SK-MEL-5 (cell line): ENCODE measurements around the gene RPH3AL. TPM values are rescaled to one million over a fixed set of nuclear protein-coding genes. Genes with fewer than 3 reads are reported as not detected.

ENCODE experiments used
- DNase-seq: peaks from one replicate; pipeline ENCODE4 v3.0.0-alpha.2; 2016; ENCODE audit warnings: low read depth, low spot score
- in situ Hi-C: cut with HindIII; loops from 2 replicates; pipeline ENCODE4 v1.10.0; 2016; ENCODE audit warnings: low sequenced_read_pairs, high pct_unique_total_duplicates, low pct_unique_long_range_greater_than_20kb
- total RNA-seq: library from RNA; depleted of rRNA; stranded (reverse); fragments of >200 nt; shearing (Covaris generic); gene quantifications from 2 replicates; pipeline ENCODE4 v1.2.3, GENCODE V29; 2014

The RPH3AL gene
- total RNA-seq, 1 experiment from 2014 or later = 2.4 TPM

DNA sequence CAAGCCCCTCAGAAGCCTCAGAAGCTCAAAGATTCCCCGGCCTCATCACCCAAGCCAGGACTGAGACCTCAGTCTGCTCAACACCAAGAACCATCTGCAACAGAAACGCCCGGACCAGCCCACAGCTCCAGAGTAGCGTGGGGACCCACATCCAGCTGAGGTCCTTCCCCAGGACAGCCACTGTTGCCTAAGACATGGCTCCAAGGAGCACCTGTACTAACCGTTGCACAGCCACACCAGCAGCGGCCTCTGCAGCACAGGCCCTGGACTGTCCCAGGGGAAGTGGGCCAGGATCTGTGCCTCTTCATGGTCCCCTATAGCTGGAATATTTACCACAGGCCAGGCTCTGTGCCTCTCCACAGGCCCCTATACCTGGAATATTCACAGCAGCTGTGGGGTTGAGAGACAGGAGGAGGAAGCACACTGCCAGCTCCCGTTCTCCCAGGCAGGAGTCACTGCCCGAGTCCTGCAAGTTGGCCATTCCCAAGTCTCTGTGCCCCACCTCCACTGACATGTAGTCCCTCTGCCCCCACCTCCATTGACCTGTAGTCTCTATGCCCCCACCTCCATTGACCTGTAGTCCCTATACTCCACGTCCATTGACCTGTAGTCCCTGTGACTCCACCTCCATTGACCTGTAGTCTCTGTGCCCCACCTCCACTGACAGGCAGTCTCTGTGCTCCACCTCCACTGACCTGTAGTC is 38.5 kb downstream of the RPH3AL start:
- in situ Hi-C loops = no loop called here
- DNase-seq = no peak

DNA sequence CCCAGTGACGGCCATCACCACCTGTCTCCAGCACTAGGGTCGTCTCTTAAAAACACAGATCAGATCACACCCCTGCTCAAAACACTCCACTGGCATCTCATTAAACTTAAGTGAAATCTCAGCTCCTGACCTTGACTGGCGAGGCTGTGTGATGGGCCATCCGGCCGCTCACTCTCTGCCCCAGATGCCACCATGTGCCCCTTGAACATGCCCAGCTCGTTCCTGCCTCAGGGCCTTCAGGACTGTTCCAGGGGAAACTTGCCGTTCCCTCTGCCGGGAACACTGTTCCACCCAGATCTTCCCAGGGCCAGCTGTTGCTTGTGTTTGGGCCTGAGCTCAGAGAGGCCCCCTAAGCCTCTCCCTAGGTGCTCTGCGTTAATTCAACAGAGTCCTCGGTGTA is 39.4 kb downstream of the RPH3AL start:
- DNase-seq = no peak
- in situ Hi-C loops = no loop called here

DNA sequence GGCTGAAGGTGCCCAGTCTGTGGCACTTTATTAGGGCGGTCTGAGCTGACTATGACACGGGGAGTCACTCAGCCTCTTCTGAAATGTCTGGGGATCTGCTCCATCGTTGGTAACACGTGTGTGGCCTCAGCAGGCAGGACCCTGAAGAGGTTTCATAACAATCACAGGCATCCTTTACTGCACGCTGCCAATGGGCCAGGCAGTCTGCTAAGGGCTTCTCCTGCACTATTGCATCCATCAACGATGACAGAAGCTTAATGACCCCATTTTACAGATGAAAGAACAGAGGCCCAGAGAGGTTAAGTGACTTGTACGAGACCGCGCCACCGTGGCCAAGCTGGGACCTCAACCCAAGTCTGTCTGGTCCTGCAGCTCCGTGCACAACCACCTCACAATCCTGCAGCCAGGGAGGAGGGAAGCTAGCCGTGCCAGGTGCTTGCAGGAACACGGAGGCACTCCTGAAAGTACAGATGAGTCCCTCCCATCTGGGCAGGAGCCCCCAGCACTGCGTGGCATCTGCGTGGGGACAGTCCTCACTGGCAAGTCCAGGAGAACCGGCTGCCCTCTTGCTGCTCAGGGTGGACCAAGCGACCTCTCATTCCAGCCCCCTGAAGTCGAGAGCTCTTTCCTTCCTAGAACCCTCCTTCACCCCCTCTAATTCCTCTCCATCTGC is 40.0 kb downstream of the RPH3AL start:
- DNase-seq = no peak
- in situ Hi-C loops = no loop called here

DNA sequence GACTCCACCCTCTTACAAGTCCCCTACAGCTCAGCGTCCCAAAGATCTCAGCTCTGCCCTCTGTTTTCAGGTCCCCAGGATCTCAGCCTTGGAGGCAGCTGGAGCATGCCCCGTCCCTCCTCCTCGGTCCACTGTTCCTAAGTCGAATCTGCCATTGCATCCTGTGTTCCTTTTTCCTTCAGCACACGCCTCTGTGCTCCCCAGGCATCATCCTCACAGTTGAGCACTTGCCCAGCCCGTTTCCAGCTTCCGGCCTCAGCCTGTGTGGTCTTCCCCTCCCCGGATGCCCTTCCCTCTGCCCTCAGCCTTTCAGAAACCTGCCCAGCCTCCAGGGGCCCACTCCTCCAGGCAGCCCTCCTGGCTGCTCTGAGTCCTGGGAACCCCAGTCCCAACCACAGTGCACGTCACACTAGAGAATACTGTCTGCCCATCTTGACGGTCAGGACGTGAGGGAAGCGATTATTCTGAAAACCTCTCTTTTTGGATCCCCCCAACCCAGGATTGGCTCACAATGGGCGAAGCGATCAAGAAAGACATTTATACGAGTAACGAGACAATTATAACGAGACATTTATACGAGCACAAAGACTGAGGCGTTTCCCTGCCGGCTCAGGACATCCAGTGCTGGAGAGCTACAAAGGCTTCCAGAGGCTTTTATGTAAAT is 41.4 kb downstream of the RPH3AL start:
- in situ Hi-C loops = no loop called here
- DNase-seq = no peak

DNA sequence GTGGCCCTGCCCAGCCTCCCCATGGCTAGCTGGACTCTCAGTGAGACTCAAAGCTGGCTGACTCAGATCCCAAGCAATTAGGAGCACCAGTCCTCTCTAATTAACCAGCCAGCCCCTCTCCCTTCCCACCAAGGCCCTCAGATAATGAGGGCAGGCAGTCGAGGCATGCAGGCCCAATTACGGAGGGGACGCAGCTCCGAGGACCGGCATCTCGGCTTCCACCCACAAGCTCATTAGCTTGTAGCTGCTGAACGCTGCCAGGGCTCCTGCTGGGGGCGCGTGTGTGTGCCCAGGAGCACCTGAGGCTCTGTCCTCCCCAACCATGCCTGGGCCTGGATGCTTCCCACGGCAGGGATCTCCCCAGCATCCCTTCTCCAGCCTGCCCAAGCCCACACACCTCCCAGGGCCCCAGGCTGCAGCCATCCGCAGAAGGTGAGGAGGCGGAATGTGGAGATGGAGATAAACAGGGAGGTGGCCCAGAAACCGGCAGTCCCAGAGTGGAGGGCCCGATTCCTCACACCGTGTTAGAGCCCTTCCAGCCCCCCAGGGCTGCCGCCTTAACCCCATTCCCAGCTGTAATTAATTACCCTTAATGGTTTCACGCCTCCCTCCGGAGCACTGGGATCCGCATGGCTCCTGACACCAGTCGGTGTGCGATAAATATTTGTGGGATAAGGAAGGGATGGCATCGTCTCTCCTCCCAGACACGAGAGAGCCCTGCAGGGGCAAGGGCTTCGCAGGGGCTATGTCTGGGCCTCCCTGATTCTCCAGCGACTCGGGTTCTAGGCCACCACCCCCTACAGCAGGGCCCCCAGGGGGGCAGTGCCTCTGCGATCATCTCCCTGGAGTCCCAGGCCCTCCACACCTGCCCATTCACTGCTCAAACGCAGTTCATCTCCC is 42.2 kb downstream of the RPH3AL start:
- in situ Hi-C loops = no loop called here
- DNase-seq = no peak

DNA sequence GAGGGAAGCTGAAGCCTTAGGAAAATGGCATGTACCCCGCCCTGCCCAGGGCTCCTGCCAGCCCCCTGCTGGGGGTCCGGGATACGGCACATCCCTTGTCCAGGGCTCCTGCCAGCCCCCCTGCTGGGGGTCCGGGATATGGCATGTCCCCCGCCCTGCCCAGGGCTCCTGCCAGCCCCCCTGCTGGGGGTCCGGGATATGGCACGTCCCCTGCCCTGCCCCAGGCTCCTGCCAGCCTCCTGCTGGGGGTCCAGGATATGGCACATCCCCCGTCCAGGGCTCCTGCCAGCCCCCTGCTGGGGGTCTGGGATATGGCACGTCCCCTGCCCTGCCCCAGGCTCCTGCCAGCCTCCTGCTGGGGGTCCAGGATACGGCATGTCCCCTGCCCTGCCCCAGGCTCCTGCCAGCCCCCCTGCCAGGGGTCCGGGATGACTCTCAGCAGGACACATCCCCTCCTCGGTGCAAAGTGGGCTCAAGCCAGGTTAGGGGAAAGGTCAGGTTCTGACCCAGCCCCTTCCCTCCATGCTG is 43.2 kb downstream of the RPH3AL start:
- peak; percentile 54 for DNase-seq
- in situ Hi-C loops = no loop called here

DNA sequence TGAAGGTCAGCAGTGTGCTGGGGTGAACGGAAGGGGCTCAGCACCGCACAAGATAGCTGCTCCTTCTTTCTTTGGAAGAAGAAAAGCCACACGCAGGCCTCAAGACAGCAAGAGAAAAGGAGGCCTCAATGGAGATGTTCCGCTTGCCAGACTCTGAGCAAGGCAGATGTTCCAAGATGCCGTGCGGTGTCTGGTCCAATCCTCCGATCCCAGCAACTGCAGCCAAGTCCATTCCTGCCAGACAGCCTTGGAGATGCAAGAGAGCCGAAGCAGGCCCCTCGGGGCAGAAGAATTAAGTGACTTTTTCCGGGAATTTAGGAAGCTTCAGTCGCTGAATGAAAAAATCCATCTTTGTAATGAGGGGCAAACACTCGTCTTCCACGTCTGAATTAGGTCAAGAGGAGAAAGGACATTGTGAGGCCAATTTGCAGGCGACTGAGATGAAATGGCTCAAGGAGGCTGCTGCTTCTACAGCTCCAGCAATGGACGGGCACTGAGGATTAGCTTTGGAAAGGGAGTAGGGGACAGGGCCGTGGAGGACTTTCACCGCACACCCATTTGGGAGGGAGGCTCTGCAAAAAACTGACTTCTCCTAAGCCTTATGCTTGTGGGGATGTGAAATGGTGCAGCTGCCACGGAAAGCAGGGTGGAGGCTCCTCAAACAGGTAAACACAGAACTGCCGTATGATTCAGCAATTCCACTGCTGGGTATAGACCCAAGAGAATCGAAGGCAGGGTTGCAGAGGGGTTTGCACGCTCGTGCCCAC is 44.7 kb downstream of the RPH3AL start:
- no peak for DNase-seq
- in situ Hi-C loops = no loop called here

DNA sequence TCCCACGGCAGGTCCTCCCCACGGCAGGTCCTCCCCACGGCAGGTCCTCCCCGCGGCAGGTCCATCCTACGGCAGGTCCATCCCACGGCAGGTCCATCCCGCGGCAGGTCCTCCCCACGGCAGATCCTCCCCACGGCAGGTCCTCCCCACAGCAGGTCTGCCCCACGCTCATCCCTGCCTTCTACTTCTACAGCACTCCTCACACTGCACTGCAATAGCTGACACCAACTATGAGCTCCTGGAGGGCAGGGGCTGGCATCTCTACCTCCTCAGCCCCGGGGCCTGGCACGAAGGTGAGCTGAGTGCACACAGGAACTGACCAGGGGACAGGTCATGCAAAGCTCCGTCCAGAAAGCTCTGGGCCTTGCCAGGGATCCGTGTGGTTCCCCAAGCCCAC is 45.3 kb downstream of the RPH3AL start:
- no peak for DNase-seq
- in situ Hi-C loops = no loop called here

DNA sequence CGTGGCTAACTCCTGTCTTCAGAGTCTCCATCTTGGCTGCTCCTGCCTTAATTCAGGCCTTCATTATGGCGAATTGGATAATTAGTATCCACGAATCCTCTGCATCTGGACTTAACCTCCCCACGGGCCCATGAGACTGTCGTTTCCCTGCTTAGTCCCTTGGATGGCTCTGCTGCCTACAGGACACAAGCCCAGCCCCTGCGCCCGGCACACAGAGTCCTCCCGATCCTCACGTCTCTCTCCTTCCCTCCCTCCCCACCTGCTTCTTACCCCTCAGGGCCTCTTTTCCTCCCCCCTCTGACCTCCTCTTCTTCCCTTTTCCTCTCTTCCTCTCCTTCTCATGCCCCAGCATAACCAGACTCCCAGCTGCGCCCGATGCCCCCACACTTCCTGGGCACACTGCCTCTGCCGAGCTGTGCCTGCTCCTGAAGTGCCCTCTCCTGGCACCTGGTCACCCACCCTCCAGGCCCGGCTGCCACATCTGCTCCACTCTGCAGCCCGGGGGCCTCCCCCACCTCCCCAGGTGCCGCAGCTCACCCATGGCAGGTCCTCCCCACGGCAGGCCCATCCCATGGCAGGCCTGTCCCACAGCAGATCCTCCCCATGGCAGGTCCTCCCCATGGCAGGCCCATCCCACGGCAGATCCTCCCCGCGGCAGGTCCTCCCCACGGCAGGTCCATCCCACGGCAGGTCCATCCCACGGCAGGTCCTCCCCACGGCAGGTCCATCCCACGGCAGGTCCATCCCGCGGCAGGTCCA is 45.9 kb downstream of the RPH3AL start:
- no peak for DNase-seq
- in situ Hi-C loops = no loop called here

DNA sequence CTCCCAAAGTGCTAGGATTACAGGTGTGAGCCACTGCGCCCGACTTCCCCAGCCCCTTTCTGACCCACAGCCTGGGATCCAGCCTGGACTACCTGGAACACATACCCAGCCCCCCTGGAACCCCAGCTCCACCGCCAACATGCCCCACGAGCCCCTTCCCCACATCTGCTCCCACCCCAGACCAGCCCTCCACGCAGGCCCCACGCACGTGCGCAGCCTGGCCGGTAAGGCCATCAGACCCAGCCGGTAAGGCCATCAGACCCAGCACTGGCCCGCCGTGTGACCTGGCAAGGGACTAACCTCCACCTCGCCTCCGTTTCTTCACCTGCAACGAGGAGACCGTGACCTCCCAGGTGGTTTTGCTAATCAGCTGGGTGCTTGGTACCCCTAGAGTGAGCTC is 46.5 kb downstream of the RPH3AL start:
- in situ Hi-C loops = no loop called here
- no peak for DNase-seq

DNA sequence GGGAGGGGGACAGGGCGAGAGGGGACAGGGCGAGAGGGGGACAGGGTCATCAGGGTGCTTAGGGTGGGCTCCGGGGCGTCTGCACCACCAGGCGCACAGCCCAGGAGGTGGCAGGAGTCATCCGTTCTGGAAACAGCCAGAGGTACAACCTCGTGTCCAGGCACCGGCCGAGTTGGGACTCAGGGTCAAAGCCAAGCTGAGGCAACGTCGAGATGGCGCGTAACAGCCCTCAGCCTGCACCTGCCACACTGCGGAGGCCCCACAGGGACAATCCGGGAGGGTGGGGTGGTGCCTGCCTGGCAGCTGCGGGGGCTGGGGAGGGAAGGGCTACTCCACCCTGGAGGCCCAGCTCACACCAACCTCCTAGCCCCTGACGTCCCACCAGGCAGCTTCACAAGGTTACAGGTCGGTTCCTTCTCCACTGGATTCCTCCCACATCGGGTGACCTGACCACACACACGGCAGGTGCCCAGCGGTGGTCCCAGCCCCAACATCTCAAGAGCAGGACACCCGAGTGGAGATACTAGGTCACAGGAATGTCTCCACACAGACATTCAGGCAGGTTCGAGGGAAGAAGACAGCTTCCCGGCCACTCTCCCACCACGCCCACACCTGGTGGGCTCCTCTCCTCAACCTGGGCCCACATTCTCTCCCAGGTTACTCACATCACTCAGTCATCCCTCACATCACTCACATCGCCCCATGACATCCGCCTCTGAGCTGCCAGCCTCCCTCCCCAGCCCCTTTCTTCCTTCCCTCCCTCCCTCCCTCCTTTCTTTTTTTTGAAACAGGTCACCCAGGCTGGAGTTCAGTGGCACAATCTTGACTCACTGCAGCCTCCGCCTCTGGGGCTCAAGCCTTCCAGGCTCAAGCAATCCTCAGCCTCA is 47.3 kb downstream of the RPH3AL start:
- in situ Hi-C loops = no loop called here
- DNase-seq = no peak

DNA sequence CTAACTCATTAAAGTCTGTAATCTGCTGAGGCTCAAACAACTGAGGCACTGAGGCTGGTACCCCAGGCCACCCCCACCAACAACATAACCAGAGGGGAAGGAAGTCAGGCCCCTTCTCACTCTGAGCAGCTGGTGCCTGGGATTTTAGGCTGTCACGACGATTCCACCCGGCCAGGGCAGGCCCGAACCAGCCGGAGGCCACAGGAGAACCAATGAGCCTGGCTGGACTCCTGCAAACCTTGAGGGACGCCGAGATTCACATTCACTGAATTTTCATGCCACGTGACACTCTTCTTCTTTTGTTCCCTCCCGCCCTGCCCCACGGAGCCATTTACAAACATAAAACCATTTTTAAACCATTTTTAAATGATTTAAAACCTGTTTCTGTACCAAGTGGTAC is 48.1 kb downstream of the RPH3AL start:
- in situ Hi-C loops = no loop called here
- no peak for DNase-seq

DNA sequence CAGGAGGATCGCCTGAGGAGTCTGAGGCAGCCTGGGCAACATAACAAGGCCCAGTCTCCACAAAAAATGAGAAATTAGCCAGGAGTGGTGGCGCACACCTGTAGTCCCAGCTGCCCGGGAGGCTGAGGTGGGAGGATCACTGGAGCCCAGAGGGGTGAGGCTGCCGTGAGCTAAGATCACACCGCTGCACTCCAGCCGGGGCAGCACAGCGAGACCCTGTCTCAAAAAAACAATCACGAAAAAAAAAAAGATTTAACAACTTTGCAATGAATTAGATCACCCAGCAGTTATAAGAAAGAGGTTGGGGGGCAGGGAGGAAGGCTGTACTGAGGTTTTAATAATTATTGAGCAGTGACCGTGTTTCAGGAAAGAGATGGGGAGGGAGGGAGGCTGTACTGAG is 49.4 kb downstream of the RPH3AL start:
- DNase-seq = no peak
- in situ Hi-C loops = no loop called here

DNA sequence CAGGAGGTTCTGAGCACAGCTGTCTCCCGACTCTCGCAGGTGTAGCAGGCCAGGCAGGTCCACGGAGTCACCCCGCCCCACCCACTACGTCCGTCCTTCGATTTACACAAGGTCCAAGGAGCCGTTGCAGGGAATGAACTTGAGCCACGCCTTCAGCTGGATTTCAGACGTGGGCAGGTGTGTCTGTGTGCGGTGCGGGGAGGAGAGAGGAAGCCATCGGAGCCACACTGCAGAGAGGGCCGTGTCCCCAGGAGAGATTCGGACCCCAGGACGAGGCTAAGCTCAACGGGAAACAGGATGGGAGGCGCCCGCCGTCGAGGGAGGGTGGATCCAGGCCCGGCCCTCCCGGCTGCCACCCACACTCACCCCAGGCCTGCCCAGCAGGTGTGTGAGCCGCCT is 50.3 kb downstream of the RPH3AL start:
- DNase-seq = no peak
- in situ Hi-C loops = no loop called here

DNA sequence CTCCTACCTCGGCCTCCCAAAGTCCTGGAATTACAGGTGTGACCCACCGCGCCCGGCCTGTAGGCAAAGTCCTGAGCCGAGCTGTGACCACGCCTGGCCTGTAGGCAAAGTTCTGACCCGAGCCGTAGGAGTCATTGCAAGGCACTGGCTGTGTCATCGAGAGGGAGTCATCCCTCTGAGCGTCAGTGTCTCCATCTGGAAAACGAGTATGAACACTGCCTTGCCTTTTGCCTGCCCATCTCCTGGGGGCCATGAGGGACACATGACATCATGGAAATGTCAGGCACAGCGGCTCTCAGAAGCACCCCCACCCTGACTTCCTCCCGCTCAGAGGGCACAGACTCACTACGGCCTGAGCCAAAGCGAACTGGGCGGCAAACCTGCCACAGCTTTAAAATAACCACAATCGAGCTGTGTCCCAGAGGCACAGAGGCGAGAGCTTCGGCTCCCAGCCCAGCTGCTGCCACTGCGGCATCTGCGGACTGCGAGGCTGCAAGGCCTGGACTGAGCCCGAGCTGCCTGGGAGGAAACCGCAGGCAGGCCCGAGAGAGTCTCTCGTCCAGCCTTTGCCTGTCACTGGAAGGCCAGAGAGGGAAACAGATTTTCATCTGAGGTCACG is 50.8 kb downstream of the RPH3AL start:
- no peak for DNase-seq
- in situ Hi-C loops = no loop called here
